Adipocyte (in vitro differentiated cells): ENCODE results near the gene CAMK2N2.

ENCODE experiments used
- DNase-seq: peaks from one replicate; pipeline ENCODE4 v3.0.0-alpha.2; 2015; ENCODE audit warnings: low read depth
- H3K27me3 ChIP-seq: replicated peaks from 2 replicates; pipeline ENCODE4 v1.7.0; 2013; ENCODE audit warnings: mild to moderate bottlenecking, low read length, moderate library complexity; ENCODE audit not compliant: control insufficient read depth, insufficient read depth
- H3K36me3 ChIP-seq: 2 replicates; pipeline ENCODE4 v1.7.0; 2013; ENCODE audit warnings: low read length, mild to moderate bottlenecking, moderate library complexity; ENCODE audit not compliant: control insufficient read depth, insufficient read depth, severe bottlenecking
- H3K4me1 ChIP-seq: 2 replicates; pipeline ENCODE4 v1.7.0; 2013; ENCODE audit warnings: mild to moderate bottlenecking, low read length, moderate library complexity; ENCODE audit not compliant: control insufficient read depth, insufficient read depth
- H3K4me3 ChIP-seq: 2 replicates; pipeline ENCODE4 v1.7.0; 2013; ENCODE audit warnings: mild to moderate bottlenecking, low read length, moderate library complexity
- H3K9ac ChIP-seq: 2 replicates; pipeline ENCODE4 v1.7.0; 2013; ENCODE audit warnings: mild to moderate bottlenecking, low read length, moderate library complexity
- H3K9me3 ChIP-seq: 2 replicates; pipeline ENCODE4 v1.7.0; 2013; ENCODE audit warnings: mild to moderate bottlenecking, low read length, moderate library complexity; ENCODE audit not compliant: control insufficient read depth

The CAMK2N2 gene

GRCh38 chr3:184291738-184292445 is 30.5 kb upstream of the CAMK2N2 start:
- no peak for DNase-seq
- H3K9ac ChIP-seq = no peak overlapping the region
- no peaks in the 10 kb centered on the region for H3K4me1 ChIP-seq
- H3K36me3 ChIP-seq = no peaks in the 10 kb centered on the region
- peaks cover 16% of the 10 kb centered on the region for H3K27me3 ChIP-seq
- H3K4me3 ChIP-seq = no peak overlapping the region
- no peaks in the 10 kb centered on the region for H3K9me3 ChIP-seq

GRCh38 chr3:184291044-184291737 is 29.8 kb upstream of the CAMK2N2 start:
- Histone ChIP-seq H3K27me3 (peaks cover 18% of the 10 kb centered on the region), H3K36me3 (no peaks in the 10 kb centered on the region), H3K9ac (no peak overlapping the region), H3K4me3 (no peak overlapping the region), H3K9me3 (no peaks in the 10 kb centered on the region), H3K4me1 (no peaks in the 10 kb centered on the region)
- no peak for DNase-seq

- Histone ChIP-seq H3K9me3 (no peaks in the 10 kb centered on the region), H3K27me3 (peaks cover 26% of the 10 kb centered on the region), H3K4me3 (no peak overlapping the region), H3K36me3 (no peaks in the 10 kb centered on the region), H3K4me1 (no peaks in the 10 kb centered on the region), H3K9ac (no peak overlapping the region)
- no peak for DNase-seq
These were observed 29.0 kb upstream of the CAMK2N2 start for GRCh38 chr3:184290331-184290730.

GRCh38 chr3:184289426-184289938 is 28.1 kb upstream of the CAMK2N2 start:
- H3K9me3 ChIP-seq = no peaks in the 10 kb centered on the region
- H3K36me3 ChIP-seq = no peaks in the 10 kb centered on the region
- no peaks in the 10 kb centered on the region for H3K4me1 ChIP-seq
- peak; percentile 70 for DNase-seq
- H3K9ac ChIP-seq = no peak overlapping the region
- H3K27me3 ChIP-seq = peaks cover 26% of the 10 kb centered on the region
- H3K4me3 ChIP-seq = no peak overlapping the region

- no peak overlapping the region for H3K9ac ChIP-seq
- DNase-seq = peak; percentile 67
- H3K4me1 ChIP-seq = no peaks in the 10 kb centered on the region
- H3K9me3 ChIP-seq = peaks cover 11% of the 10 kb centered on the region
- no peak overlapping the region for H3K4me3 ChIP-seq
- no peaks in the 10 kb centered on the region for H3K36me3 ChIP-seq
- H3K27me3 ChIP-seq = peaks cover 16% of the 10 kb centered on the region
These were observed 23.3 kb upstream of the CAMK2N2 start for GRCh38 chr3:184284696-184285095.

- Histone ChIP-seq H3K4me3 (no peak overlapping the region), H3K9ac (no peak overlapping the region), H3K9me3 (peaks cover 11% of the 10 kb centered on the region), H3K36me3 (no peaks in the 10 kb centered on the region), H3K4me1 (no peaks in the 10 kb centered on the region), H3K27me3 (peaks cover 17% of the 10 kb centered on the region)
- no peak for DNase-seq
These were observed 22.3 kb upstream of the CAMK2N2 start for GRCh38 chr3:184283681-184284080.

GRCh38 chr3:184282941-184283340 is 21.6 kb upstream of the CAMK2N2 start:
- DNase-seq = no peak
- H3K9ac ChIP-seq = no peak overlapping the region
- H3K4me3 ChIP-seq = no peak overlapping the region
- H3K4me1 ChIP-seq = no peaks in the 10 kb centered on the region
- peaks cover 22% of the 10 kb centered on the region for H3K27me3 ChIP-seq
- peaks cover 11% of the 10 kb centered on the region for H3K9me3 ChIP-seq
- H3K36me3 ChIP-seq = no peaks in the 10 kb centered on the region

GRCh38 chr3:184277366-184277765 is 16.0 kb upstream of the CAMK2N2 start:
- Histone ChIP-seq H3K27me3 (peaks cover 48% of the 10 kb centered on the region), H3K9ac (no peak overlapping the region), H3K4me3 (no peak overlapping the region), H3K4me1 (no peaks in the 10 kb centered on the region), H3K9me3 (peaks cover 7% of the 10 kb centered on the region), H3K36me3 (no peaks in the 10 kb centered on the region)
- DNase-seq = no peak

GRCh38 chr3:184275961-184276910 is 14.9 kb upstream of the CAMK2N2 start, which contains the start of gene ECE2:
TSS of gene ECE2 (plus strand) at chr3:184276022. CDS start at chr3:184276154, 132 bp downstream.
- Histone ChIP-seq H3K9ac (no peak within 1 kb of the TSS), H3K4me3 (no peak within 1 kb of the TSS), H3K27me3 (peaks cover 49% of the 10 kb centered on the region), H3K36me3 (no peaks in the 10 kb centered on the region), H3K4me1 (no peaks in the 10 kb centered on the region), H3K9me3 (peaks cover 3% of the 10 kb centered on the region)
- DNase-seq = peak; percentile 59

- H3K36me3 ChIP-seq = no peaks in the 10 kb centered on the region
- no peak for DNase-seq
- no peak overlapping the region for H3K9ac ChIP-seq
- peaks cover 55% of the 10 kb centered on the region for H3K27me3 ChIP-seq
- H3K9me3 ChIP-seq = peaks cover 3% of the 10 kb centered on the region
- H3K4me3 ChIP-seq = no peak overlapping the region
- H3K4me1 ChIP-seq = no peaks in the 10 kb centered on the region
These were observed 14.0 kb upstream of the CAMK2N2 start for GRCh38 chr3:184275381-184275701.

- peaks cover 46% of the 10 kb centered on the region for H3K27me3 ChIP-seq
- no peaks in the 10 kb centered on the region for H3K36me3 ChIP-seq
- H3K9me3 ChIP-seq = peaks cover 3% of the 10 kb centered on the region
- no peaks in the 10 kb centered on the region for H3K4me1 ChIP-seq
- DNase-seq = no peak
- no peak overlapping the region for H3K4me3 ChIP-seq
- H3K9ac ChIP-seq = no peak overlapping the region
These were observed 10.9 kb upstream of the CAMK2N2 start for GRCh38 chr3:184272269-184272668.
